ENCODE data around the gene CA6.
"Not testable (repeated sequence)": the region's sequence is repeated elsewhere in the genome, so short reads cannot be mapped to it uniquely, and the experiment has no call there.

Gene CA6

DNA sequence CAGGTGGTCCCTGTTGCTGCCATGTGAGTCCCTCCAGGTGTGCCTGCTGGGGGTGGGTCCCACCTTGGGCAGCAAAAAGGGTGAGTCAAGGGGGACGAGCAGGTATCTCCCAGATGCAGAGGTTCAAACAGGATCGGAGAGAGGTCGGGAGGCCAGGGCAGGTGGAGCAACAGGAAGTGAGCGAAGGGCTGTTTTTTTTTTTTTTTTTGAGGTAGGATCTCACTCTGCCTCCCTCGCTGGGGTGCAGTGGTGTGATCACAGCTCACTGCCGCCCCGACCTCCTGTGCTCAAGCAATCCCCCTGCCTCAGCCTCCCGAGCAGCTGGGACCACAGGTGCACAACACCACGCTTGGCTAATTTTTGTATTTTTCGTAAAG, 41.1 kb downstream of the CA6 start:
- H3K9me3 ChIP-seq (ENCODE audit: low read length) = no peaks in the 10 kb centered on the region
- H3K4me3 ChIP-seq (ENCODE audit: low read length) = no peak overlapping the region
- no peaks in the 10 kb centered on the region for H3K27me3 ChIP-seq (ENCODE audit: insufficient read depth, low read length)
- H2AFZ ChIP-seq (ENCODE audit: low read depth, low read length) = no peak overlapping the region
- no peaks in the 10 kb centered on the region for H3K36me3 ChIP-seq (ENCODE audit: insufficient read depth, low read length)
- H3K4me1 ChIP-seq (ENCODE audit: insufficient read depth, low read length) = no peaks in the 10 kb centered on the region

DNA sequence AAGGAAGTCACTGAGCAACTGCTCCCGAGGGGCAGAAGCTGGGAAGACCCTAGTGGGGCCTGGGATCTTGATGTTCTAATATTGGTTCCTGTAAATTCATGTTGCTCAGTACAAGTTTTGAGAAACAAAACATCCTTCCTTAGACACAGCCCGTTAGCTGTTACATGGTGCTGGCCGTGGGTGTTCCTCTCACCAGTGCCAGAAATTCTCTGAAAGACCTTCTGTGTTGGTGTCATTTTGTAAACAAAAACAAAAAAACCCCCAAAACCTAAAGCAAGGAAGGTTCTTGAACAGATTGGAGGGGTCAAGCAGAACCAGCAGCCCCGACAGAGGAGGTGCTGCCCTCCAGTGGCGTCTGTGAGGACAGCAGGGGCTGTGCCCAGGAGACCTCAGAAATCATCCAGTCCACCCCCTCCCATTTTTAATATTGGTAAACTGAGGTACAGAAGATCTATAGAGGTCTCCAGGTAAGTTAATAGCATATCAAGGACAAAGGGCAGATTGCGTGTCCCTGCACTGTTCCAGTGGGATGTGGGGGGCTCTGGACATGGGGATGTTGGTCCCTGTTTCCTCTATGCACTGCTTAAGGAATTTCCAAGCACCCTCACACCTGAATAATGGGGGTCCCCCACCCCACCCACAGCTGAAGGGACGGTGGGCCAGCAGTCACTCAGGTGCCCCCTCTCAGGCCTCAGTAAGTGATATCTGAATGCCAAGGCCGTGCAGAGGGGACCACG, 42.4 kb downstream of the CA6 start:
- no peak overlapping the region for H3K4me3 ChIP-seq (ENCODE audit: low read length)
- H3K9me3 ChIP-seq (ENCODE audit: low read length) = no peaks in the 10 kb centered on the region
- peak overlapping the region; percentile 34 for H2AFZ ChIP-seq (ENCODE audit: low read depth, low read length)
- no peaks in the 10 kb centered on the region for H3K4me1 ChIP-seq (ENCODE audit: insufficient read depth, low read length)
- no peaks in the 10 kb centered on the region for H3K36me3 ChIP-seq (ENCODE audit: insufficient read depth, low read length)
- H3K27me3 ChIP-seq (ENCODE audit: insufficient read depth, low read length) = no peaks in the 10 kb centered on the region

DNA sequence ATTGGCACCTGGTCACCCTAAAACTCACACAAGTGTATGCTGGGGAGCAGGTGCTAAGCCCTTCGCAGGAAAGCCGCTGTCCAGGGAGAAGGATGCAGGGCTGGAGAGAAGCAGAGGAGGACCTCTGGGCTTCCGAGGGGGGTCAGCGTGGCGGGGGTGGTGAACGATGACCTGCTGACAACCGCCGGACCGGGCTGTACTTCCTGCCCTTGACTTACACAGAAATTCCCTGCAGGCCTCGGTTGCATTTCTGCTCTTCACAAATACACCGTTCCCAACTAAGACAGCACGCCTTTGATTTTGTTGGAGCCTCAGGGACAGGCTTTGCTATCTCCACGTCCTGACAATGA, 42.9 kb downstream of the CA6 start:
- H3K36me3 ChIP-seq (ENCODE audit: insufficient read depth, low read length) = no peaks in the 10 kb centered on the region
- no peaks in the 10 kb centered on the region for H3K9me3 ChIP-seq (ENCODE audit: low read length)
- H3K27me3 ChIP-seq (ENCODE audit: insufficient read depth, low read length) = no peaks in the 10 kb centered on the region
- no peak overlapping the region for H2AFZ ChIP-seq (ENCODE audit: low read depth, low read length)
- no peak overlapping the region for H3K4me3 ChIP-seq (ENCODE audit: low read length)
- no peaks in the 10 kb centered on the region for H3K4me1 ChIP-seq (ENCODE audit: insufficient read depth, low read length)

DNA sequence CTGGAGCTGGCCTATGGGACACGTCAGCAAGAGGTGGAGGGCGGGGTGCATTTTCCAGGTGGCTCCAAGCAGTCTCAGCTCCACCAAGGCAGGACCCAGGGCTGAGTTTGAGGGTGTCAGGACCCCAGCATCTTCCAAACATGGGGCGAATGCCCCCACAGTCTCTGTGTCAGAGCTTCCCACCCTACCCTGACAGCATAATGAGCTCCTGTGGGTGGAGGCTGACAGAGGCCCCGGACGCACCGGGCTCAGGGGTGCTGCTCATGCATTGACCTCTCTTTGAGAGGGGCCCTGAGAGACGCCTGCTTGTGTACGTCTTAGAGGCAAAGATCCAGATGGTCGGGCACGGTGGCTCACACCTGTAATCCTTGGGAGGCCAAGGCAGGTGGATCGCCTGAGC, 43.4 kb downstream of the CA6 start:
- Histone ChIP-seq H3K4me1 (ENCODE audit: insufficient read depth, low read length) (no peaks in the 10 kb centered on the region), H2AFZ (ENCODE audit: low read depth, low read length) (no peak overlapping the region), H3K9me3 (ENCODE audit: low read length) (no peaks in the 10 kb centered on the region), H3K4me3 (ENCODE audit: low read length) (no peak overlapping the region), H3K27me3 (ENCODE audit: insufficient read depth, low read length) (no peaks in the 10 kb centered on the region), H3K36me3 (ENCODE audit: insufficient read depth, low read length) (no peaks in the 10 kb centered on the region)

DNA sequence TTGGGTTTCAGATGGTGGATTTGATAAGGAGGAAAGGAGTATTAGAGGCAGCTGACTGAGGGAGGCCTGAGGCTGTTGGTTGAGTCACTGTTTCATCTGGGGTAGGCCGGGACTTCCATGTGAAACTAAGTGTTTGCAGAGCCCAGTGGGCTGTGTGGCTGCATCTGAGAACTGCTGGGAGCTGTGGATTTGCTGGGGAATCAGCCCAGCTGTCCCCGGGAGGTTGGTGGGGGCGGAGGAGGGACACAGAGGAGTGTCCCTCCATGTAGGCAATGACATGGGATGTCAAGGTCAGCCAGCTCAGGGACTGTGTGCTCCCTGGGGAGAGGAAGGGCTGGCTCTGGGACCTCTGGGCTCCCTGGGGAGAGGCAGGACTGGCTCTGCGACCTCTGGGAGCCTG, 44.2 kb downstream of the CA6 start:
- Histone ChIP-seq H3K36me3 (ENCODE audit: insufficient read depth, low read length) (no peaks in the 10 kb centered on the region), H3K4me1 (ENCODE audit: insufficient read depth, low read length) (no peaks in the 10 kb centered on the region), H3K9me3 (ENCODE audit: low read length) (no peaks in the 10 kb centered on the region), H2AFZ (ENCODE audit: low read depth, low read length) (no peak overlapping the region), H3K4me3 (ENCODE audit: low read length) (no peak overlapping the region), H3K27me3 (ENCODE audit: insufficient read depth, low read length) (no peaks in the 10 kb centered on the region)

DNA sequence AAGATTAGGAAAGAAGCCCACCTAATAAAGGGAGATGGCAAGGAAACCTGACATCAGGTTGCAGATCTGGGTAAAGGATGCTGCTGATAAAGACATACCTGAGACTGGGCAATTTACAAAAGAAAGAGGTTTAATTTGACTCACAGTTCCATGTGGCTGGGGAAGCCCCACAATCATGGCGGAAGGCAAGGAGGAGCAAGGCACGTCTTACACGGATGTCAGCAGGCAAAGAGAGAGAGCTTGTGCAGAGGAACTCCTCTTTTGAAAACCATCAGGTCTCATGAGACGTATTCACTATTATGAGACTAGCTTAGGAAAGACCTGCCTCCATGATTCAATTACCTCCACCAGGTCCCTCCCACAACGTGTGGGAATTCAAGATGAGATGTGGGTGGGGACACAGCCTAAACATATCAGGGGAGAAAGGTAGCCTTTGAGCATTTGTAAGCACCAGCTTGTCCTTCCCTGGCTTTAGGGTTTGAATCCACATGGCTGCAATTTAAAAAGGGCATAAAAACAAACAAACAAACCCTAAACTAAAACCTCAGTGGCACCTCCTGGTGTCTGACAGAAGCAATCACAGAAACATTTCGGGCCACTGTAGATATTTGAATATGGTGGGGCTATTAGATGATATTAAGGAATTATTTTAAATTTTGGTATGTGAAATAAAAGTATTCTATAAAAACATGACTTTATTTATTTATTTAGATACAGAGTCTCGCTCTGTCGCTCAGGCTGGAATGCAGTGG, 47.4 kb downstream of the CA6 start:
- Histone ChIP-seq H3K9me3 (ENCODE audit: low read length) (no peaks in the 10 kb centered on the region), H3K27me3 (ENCODE audit: insufficient read depth, low read length) (no peaks in the 10 kb centered on the region), H3K4me1 (ENCODE audit: insufficient read depth, low read length) (no peaks in the 10 kb centered on the region), H3K36me3 (ENCODE audit: insufficient read depth, low read length) (no peaks in the 10 kb centered on the region), H3K4me3 (ENCODE audit: low read length) (no peak overlapping the region), H2AFZ (ENCODE audit: low read depth, low read length) (no peak overlapping the region)

DNA sequence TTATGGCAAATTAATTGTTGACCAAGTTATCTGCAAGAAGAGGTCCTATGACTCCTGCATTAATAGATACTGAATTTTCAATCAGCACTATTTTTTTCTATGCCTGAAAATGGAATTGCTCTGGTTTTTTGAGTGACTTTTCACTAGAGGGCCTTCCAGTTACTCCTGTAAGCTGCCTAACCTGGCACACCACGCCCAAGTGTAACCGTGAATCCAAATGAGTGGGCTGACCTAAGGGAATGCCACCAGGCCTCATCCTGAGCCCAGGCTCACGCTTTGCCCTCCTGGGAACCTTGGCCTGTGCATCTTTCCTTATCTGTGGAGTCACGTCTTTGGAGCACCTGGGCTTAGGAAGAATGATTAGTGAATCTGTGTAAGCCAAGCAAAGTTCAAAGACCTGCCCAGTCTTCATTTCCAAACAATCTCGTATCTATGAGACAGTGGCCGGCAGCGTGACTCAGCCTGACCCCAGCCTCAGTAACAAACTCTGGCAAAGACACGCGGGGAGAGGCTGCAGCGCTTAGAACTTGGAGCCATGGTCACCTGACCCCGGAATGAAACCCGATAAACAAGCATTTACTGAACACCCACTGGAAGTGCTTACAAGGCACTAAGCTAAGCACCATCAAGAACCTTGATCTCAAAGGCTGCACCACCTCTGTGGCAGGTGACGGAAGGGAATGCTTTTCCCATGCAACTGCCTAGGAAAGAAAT, 48.5 kb downstream of the CA6 start:
- H3K9me3 ChIP-seq (ENCODE audit: low read length); H3K27me3 ChIP-seq (ENCODE audit: insufficient read depth, low read length); H3K4me1 ChIP-seq (ENCODE audit: insufficient read depth, low read length); H3K36me3 ChIP-seq (ENCODE audit: insufficient read depth, low read length); H3K4me3 ChIP-seq (ENCODE audit: low read length); H2AFZ ChIP-seq (ENCODE audit: low read depth, low read length): not testable (repeated sequence)

DNA sequence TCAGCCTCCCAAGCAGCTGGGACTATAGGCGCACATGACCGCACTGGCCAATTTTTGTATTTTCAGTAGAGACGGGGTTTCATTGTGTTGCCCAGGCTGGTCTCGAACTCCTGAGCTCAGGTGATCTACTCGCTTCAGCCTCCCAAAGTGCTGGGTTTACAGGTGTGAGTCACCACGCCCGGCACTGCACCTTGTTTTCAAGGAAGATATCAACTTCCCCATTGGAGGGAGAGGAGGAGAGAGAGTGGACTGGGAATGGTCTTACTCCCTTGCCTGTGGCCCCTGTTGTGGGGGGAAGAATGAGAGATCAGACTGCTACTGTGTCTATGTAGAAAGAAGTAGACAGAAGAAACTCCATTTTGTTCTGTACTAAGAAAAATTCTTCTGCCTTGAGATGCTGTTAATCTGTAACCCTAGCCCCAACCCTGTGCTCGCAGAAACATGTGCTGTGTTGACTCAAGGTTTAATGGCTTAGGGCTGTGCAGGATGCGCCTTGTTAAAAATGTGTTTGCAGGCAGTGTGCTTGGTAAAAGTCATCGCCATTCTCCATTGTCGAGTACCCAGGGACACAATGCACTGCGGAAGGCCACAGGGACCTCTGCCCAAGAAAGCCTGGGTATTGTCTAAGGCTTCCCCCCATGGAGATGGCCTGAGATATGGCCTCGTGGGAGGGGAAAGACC, 56.0 kb downstream of the CA6 start:
- not testable (repeated sequence) for H2AFZ ChIP-seq (ENCODE audit: low read depth, low read length); H3K27me3 ChIP-seq (ENCODE audit: insufficient read depth, low read length); H3K36me3 ChIP-seq (ENCODE audit: insufficient read depth, low read length); H3K4me3 ChIP-seq (ENCODE audit: low read length); H3K9me3 ChIP-seq (ENCODE audit: low read length); H3K4me1 ChIP-seq (ENCODE audit: insufficient read depth, low read length)

DNA sequence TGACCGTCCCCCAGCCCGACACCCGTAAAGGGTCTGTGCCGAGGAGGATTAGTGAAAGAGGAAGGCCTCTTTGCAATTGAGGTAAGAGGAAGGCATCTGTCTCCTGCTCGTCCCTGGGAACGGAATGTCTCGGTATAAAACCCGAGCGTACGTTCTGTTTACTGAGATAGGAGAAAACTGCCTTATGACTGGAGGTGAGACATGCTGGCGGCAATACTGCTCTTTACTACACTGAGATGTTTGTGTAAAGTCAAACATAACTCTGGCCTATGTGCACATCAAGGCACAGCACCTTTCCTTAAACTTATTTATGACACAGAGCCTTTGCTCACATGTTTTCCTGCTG, 56.5 kb downstream of the CA6 start:
- H3K27me3 ChIP-seq (ENCODE audit: insufficient read depth, low read length); H3K4me3 ChIP-seq (ENCODE audit: low read length); H3K36me3 ChIP-seq (ENCODE audit: insufficient read depth, low read length); H2AFZ ChIP-seq (ENCODE audit: low read depth, low read length); H3K4me1 ChIP-seq (ENCODE audit: insufficient read depth, low read length); H3K9me3 ChIP-seq (ENCODE audit: low read length): not testable (repeated sequence)

DNA sequence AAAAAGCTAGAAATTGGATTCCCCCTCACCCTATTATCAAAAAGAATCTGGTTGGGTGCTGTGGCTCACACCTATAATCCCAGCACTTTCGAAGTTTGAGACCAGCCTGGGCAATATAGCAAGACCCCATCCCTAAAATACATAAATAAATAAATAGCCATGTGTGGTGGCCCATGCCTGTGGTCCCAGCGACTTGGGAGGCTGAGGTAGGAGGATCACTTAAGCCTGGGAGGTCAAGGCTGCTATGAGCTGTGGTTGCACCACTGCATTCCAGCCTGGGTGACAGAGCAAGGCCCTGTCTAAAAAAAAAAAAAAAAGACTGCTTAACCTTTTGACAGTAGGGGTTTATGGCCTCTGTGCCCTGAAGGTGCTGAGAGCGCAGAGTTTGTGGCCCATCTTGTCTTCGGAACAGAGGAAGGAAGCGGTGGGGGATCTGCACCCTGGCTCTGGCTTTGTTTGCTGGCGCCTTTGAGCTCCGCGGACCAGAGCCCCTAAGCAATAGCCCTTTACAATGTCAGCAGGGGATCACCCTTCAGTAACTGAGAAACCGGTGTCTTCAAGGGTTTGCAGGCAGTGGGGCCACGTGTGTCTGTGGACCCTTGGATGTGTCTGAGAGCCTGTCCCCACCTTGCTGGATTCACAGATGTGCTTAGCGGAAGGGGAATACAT, 58.5 kb downstream of the CA6 start:
- H3K27me3 ChIP-seq (ENCODE audit: insufficient read depth, low read length) = no peaks in the 10 kb centered on the region
- peaks cover 2% of the 10 kb centered on the region for H3K4me1 ChIP-seq (ENCODE audit: insufficient read depth, low read length)
- no peak overlapping the region for H2AFZ ChIP-seq (ENCODE audit: low read depth, low read length)
- no peaks in the 10 kb centered on the region for H3K36me3 ChIP-seq (ENCODE audit: insufficient read depth, low read length)
- no peaks in the 10 kb centered on the region for H3K9me3 ChIP-seq (ENCODE audit: low read length)
- no peak overlapping the region for H3K4me3 ChIP-seq (ENCODE audit: low read length)

DNA sequence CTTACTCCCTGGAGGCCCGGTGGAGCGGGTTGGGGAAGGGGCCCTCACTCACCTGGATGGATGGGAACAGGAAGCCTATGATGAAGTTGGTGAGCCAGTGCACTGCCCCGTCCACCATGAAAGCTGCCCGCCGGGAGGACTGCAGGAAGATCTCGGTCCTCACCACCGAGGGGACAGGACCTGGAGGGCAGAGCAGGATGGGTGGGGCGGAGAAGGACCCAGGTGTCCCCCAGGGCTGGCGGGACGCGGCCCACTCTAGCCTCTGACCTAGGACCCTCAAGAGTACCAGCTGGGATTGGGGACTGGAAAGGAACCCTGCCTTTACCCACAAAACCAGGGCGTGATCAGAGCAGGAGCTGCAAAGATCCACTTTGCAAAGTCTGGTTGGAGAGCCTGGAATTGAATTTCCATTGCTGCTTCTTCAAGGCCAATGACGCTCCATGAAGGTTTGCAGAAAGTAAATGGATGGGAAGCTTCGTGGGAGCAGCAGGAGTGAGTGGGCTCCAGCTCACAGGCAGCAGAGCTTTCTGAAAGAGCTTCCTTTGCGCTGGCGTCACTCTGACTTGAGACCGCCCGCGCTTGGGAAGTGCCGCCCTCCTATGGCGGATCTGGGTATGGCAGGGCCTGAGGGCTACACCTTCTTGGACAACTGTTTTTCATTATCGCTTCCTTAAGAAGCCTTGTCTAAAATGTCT, 59.2 kb downstream of the CA6 start:
- Histone ChIP-seq H3K36me3 (ENCODE audit: insufficient read depth, low read length) (no peaks in the 10 kb centered on the region), H3K4me1 (ENCODE audit: insufficient read depth, low read length) (peaks cover 2% of the 10 kb centered on the region), H2AFZ (ENCODE audit: low read depth, low read length) (no peak overlapping the region), H3K27me3 (ENCODE audit: insufficient read depth, low read length) (no peaks in the 10 kb centered on the region), H3K9me3 (ENCODE audit: low read length) (no peaks in the 10 kb centered on the region), H3K4me3 (ENCODE audit: low read length) (no peak overlapping the region)

DNA sequence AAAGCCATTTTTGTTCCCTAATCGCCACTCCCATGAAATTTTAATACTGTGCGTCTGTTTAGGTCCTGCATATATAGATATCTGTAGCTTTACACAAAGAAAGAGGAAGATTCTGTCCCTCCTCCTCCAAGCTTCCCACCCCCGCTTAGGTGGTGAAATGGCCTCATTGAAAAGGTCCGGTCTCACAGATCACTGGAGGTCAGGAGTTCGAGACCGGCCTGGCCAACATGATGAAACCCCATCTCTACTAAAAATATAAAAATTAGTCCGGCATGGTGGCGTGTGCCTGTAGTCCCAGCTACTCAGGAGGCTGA, 59.7 kb downstream of the CA6 start:
- no peaks in the 10 kb centered on the region for H3K36me3 ChIP-seq (ENCODE audit: insufficient read depth, low read length)
- no peaks in the 10 kb centered on the region for H3K27me3 ChIP-seq (ENCODE audit: insufficient read depth, low read length)
- H3K4me3 ChIP-seq (ENCODE audit: low read length) = no peak overlapping the region
- no peaks in the 10 kb centered on the region for H3K9me3 ChIP-seq (ENCODE audit: low read length)
- no peak overlapping the region for H2AFZ ChIP-seq (ENCODE audit: low read depth, low read length)
- peaks cover 2% of the 10 kb centered on the region for H3K4me1 ChIP-seq (ENCODE audit: insufficient read depth, low read length)
